Measurements from ENCODE around the gene IL17B.
A peak's percentile ranks its signal among the peaks of the same experiment; 100 is the strongest.

IL17B gene

DNA sequence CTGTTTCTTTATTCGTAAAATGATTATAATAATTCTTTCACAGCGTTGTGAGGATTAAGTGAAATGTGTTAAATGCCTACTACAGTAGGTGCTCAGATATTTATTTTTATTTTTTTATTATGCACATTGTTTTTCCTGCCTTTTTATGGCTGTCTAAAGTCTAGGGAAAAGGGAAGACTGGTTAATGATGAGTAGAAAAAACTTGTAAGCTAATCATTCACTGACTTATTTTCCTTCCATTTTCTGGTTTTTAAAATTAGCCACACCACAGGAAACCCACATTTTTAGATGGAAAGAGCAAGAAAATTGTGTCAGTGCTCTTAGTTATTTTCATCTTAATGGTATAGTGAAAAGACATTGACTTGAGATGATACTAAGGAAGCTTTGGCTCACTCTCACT is 25.2 kb downstream of the IL17B start:
- no peak for DNase-seq

DNA sequence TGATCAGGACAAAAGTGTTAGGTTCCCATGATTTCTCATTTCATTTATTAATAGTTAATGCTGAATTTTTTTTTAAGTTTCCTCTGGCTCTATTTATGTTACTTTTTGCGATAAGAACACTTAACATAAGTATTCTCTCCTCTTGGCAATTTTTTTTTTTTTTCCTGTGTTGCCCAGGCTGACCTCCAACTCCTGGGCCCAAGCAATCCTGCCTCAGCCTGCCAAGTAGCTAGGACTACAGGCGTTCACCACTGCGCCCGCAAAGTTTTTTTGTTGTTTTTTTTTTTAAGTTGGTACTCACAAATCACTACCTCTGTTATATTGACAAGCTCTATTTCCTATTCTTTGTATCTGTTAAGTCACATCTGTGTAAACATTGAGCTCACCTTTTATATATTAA is 26.9 kb downstream of the IL17B start:
- DNase-seq: no peak

DNA sequence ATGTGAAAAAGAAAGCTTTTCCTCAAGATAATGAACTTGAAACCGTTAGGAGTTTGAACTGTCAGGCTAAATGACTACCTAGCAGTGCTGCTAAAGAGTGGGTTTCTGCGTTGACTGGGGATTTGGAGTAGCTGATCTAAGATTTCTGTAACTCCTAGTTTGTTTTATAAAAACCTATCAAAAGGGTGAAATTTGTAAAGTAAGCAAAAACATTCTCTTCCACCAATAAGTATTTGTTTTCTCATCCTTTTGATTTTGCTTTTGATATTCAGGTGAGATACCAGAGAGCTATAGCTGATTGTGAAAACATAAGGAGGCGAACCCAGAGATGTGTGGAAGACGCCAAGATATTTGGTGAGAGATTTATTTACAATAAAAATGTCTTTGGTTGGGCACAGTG is 29.7 kb downstream of the IL17B start:
- DNase-seq: no peak

DNA sequence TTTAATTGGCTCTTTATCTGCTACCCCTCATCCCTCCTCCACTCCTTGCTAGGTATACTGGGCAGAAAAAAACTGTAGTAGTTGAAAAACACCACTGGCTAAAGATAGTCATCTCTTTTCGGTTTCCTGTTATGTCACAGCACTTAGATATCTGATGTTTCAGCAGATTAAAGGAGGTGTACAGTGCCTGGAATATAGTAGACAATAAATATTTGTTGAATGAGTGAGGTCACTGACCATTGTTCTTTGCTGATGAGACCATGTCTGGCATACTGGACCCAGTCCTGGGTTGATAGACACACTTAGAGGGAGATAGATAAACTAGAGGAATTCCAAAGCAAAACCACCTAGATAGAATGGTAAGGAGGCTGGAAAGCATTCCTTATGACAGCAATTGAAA is 30.6 kb downstream of the IL17B start:
- DNase-seq: no peak

- DNase-seq: no peak
Measured at GRCh38 chr5:149345892-149346222, 33.2 kb downstream of the IL17B start.

- peak; percentile 88 for DNase-seq
Measured at GRCh38 chr5:149345147-149345891, 33.8 kb downstream of the IL17B start, which contains the start of gene GRPEL2. Gene GRPEL2, plus strand, starts transcription at chr5:149345499. Its CDS starts 41 bp downstream, at chr5:149345540.

DNA sequence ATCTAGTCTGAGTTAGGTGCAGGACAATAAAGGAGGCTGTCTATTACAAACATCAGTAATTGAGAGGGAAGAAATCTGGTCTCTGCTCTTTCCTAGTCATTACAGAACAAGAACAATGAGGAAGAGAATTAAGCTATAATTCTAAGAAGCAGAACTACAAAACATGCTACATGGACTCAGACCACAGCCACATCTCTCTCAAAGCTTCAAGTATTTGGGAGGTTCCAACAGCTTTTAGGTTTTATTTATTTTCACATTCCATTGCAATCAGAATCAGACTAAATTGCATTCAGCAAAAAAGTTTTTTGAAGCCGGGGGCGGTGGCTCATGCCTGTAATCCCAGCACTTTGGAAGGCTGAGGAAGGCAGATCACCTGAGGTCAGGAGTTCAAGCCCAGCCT is 34.9 kb downstream of the IL17B start:
- no peak for DNase-seq

DNA sequence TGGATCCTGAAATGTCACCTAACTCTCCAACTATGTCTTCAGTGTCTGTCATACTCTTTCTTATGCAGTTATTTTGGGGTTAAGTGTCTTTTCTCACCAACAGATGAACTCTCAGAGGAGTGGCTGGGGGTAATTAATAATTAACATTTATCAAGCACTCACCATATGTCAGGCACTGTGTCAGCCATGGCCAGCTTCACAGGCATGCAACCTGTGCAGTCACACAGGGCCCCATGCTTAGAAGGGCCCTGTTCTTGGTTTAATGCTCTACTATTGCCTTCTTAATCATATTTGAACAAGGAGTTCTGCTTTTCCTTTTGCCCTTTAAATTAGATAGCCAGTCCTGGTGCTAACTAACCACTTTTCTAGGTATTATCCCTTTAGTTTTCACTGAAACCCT is 37.2 kb downstream of the IL17B start:
- no peak for DNase-seq

DNA sequence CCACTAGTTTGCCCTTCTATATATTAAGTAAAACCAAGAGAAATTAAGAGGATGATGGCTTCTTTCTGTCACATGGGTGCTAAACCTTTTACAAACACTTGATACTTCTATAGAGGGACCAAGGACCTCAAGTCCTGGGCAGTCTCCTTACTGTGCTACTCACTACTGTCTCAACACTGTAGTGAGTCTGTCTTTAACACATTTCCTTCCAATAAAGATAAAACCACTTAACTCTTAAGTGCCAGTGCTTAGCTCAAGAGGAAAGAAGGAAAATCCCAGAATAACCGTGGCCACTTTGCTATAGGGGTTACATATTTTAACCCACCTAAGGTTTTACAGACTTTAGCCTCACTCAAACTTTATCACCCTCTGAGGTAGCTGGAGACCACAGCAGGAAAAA is 38.2 kb downstream of the IL17B start:
- no peak for DNase-seq

DNA sequence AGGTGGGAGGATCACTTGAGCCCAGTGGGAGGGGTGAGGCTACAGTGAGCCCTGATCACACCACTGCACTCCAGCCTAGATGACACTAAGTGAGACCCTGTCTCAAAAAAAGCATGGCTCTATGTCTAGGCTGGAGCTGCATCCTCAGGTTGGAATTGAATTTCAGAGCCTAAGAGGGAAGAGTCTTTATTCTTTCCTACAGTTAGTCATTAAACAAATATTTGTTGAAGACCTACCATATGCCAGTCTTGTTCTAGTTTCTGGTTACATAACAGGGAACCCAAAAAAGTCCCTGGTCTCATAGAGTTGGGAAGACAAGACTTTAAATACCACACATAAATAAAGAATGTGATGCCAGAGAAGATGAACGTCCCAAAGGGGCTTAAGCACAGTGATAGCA is 40.7 kb downstream of the IL17B start:
- DNase-seq: no peak

GRCh38 chr5:149337736-149338135 is 41.4 kb downstream of the IL17B start:
- no peak for DNase-seq

- DNase-seq: no peak
Measured at GRCh38 chr5:149333711-149334443, 45.2 kb downstream of the IL17B start.

DNA sequence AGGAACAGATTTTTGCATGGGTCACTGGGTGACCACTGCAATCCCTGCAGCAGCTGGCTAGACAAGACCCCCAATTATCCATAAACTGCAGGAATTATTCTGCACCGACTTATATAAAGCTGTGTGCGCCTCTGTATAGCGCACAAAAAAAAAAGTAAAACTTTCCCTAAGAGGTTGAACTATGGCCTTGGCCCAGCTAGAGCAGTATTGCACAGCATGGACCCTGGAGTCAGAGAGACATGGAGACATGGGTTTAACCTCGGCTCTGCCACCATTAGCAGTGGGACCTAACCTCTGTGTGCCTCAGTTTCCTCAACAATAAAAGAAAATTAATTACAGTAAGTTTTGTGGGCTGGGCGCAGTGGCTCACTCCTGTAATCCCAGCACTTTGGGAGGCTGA is 50.9 kb downstream of the IL17B start:
- DNase-seq: no peak

GRCh38 chr5:149326611-149327010 is 52.5 kb downstream of the IL17B start:
- DNase-seq: no peak

DNA sequence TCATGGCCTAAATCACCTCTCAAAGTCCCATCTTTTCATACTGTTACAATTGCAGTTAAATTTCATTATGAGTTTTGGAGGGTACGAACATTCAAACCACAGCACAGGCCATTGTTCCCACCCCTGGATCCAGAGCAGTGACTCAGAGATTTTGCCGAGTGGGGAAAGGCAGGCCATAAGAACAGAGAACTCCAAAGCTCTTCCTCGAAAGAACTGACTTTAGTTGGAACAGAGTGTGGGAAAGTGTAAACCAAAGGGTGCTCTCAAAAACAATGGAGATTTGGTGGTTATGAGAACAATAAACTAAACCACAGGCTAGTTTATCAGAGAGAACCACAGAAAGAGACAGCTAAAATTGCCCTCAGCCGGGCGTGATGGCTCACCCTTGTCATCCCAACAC is 53.2 kb downstream of the IL17B start:
- DNase-seq: no peak

GRCh38 chr5:149325166-149325735 is 53.8 kb downstream of the IL17B start:
- DNase-seq: no peak

DNA sequence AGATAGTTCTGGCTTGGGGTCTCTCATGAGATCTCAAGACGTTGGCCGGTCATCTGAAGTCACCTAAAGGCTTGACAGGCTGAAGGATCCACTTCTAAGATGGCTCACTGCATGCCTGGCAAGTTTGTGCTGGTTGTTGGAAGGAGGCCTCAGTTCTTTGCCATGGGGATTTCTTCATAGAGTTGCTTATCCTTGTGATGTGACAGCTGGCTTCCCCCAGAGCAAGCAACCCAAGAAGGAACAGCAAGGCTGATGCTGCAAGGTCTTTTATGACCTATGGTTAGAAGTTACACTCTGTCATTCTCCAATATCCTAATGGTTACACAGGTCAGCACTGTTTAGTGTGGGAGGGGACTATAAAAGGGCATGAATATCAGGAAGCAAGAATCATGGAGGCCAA is 54.5 kb downstream of the IL17B start:
- DNase-seq: no peak

Measured in NCI-H2227 treated with DMSO at 0.1 percent for 48 hours (cell line).